Measurements from ENCODE around the gene APIP. TPM values are rescaled to one million over a fixed set of nuclear protein-coding genes. Genes with fewer than 3 reads are reported as not detected.

Gene APIP
- total and polyA plus RNA-seq, 2 experiments from 2014 or later: 22.5 to 25.2 TPM

DNA sequence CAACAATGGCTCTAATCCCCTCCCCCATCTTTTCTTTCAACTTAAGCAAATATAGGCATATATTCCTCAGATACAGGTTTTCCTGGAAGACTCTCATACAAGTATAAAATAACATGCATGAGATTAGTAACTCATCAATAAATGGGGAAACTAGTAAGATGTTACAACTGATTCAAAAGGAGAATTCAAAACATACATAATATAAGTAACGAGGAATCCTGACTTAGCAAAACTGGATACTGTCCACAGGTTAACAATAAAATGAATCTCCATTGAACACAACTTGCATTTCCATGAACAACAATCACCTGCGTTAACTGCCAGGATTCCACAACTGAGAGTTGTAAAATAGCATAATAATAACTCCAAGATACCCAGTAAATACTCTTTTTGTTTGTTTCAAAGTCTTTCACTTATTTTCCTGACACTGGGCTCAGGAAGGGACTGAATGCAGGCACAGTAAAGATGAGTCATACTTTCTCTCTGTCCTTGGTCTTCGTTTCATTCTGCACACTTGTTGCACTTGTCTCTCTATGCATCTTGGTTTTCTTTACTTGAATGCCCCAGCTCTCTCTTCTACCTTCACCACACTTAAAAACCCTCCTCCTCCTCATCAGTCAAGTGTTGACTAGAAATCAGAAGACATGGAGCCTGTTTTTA is 8.1 kb downstream of the APIP start:
- H3K9ac ChIP-seq: no peak overlapping the region
- no peak overlapping the region for H3K4me2 ChIP-seq (ENCODE audit: unreplicated experiment)
- no peaks in the 10 kb centered on the region for H3K36me3 ChIP-seq (ENCODE audit: low read depth)
- in situ Hi-C loops (cut with MboI): no loop called here
- H3K4me3 ChIP-seq: no peak overlapping the region
- no peak overlapping the region for H3K27ac ChIP-seq
- no peaks in the 10 kb centered on the region for H3K9me2 ChIP-seq (ENCODE audit: insufficient read depth)
- WGBS, 2 experiments (ENCODE audit: low coverage in 1 of 2, low lambda C conversion rate in 2 of 2, missing lambda C conversion rate in 2 of 2): 89% methylated on average over 3 of the region's 3 CpGs
- no peak for DNase-seq
- H2AFZ ChIP-seq: no peak overlapping the region
- H3F3A ChIP-seq (ENCODE audit: insufficient read depth): no peaks in the 10 kb centered on the region
- no peaks in the 10 kb centered on the region for H3K4me1 ChIP-seq (ENCODE audit: insufficient read depth)
- H3K9me3 ChIP-seq (ENCODE audit: low read depth): no peaks in the 10 kb centered on the region
- no peaks in the 10 kb centered on the region for H3K27me3 ChIP-seq (replicated peaks; ENCODE audit: insufficient read depth)
- no peaks in the 10 kb centered on the region for H4K20me1 ChIP-seq (ENCODE audit: insufficient read depth)
- TF ChIP-seq EZH2 (IDR thresholded peaks at IDR 0.05; ENCODE audit: insufficient read depth, poor library complexity, severe bottlenecking): no peak
- TF ChIP-seq EZH2phosphoT487 (IDR thresholded peaks at IDR 0.05; ENCODE audit: insufficient read depth, low read depth): no peak
- peaks cover 52% of the 10 kb centered on the region for H3K79me2 ChIP-seq (ENCODE audit: insufficient read depth)

DNA sequence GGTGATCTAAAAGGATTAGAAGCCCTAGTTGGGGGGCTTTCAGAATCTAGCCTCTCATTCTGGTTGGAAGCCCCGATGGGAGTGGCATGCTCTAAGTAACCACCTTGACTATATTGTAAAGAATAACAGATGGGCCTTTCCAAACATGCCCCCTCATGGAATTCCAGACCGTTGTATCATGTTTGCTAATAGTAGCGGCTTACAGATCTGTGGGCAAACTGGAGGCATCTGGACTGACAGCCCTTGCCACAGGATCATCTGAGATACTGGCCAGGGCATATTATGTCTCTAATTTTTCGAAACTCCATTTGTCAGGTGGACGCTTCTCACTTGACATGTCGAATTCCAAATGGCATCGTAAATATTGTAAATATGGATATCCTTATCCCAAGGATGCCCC is 10.5 kb downstream of the APIP start:
- Histone ChIP-seq H3K36me3 (ENCODE audit: low read depth) (no peaks in the 10 kb centered on the region), H2AFZ (no peak overlapping the region), H3K4me3 (no peak overlapping the region), H3F3A (ENCODE audit: insufficient read depth) (no peaks in the 10 kb centered on the region), H3K4me2 (ENCODE audit: unreplicated experiment) (no peak overlapping the region), H3K79me2 (ENCODE audit: insufficient read depth) (peaks cover 66% of the 10 kb centered on the region), H3K27me3 (replicated peaks; ENCODE audit: insufficient read depth) (no peaks in the 10 kb centered on the region), H4K20me1 (ENCODE audit: insufficient read depth) (no peaks in the 10 kb centered on the region), H3K4me1 (ENCODE audit: insufficient read depth) (no peaks in the 10 kb centered on the region), H3K27ac (no peak overlapping the region), H3K9me2 (ENCODE audit: insufficient read depth) (no peaks in the 10 kb centered on the region), H3K9me3 (ENCODE audit: low read depth) (no peaks in the 10 kb centered on the region), H3K9ac (no peak overlapping the region)
- WGBS, 2 experiments (ENCODE audit: low coverage in 1 of 2, low lambda C conversion rate in 2 of 2, missing lambda C conversion rate in 2 of 2): 89 to 90% methylated on average over 7 of the region's 7 CpGs
- DNase-seq: no peak
- in situ Hi-C loops (cut with MboI): no loop called here
- no peak for TF ChIP-seq EZH2phosphoT487 (IDR thresholded peaks at IDR 0.05; ENCODE audit: insufficient read depth, low read depth)

DNA sequence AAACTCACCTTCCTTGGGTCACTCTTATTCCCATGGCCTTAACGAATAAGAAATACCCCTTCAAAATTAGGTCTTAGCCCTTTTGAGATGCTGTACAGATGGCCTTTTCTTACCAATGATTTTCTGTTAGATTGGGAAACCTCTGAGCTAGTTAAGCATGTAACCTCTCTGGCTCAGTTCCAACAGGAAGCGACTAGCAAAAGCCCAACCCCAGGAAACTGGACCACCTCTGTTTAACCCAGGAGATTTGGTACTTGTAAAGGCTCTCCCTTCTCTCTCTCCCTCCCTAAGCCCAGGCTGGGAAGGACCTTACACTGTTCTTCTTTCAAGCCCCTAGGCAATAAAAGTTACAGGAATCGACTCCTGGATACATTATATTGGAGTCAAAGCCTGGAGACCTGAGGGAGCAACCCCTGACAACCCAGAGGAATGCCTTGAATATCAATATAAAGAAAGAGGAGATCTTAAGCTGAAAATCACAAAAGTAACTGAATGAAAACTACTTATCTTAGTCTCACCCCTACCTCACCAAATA is 11.7 kb downstream of the APIP start:
- Histone ChIP-seq H3K27ac (no peak overlapping the region), H3F3A (ENCODE audit: insufficient read depth) (no peaks in the 10 kb centered on the region), H3K9me2 (ENCODE audit: insufficient read depth) (no peaks in the 10 kb centered on the region), H4K20me1 (ENCODE audit: insufficient read depth) (no peaks in the 10 kb centered on the region), H3K9ac (no peak overlapping the region), H3K9me3 (ENCODE audit: low read depth) (no peaks in the 10 kb centered on the region), H3K36me3 (ENCODE audit: low read depth) (no peaks in the 10 kb centered on the region), H3K4me2 (ENCODE audit: unreplicated experiment) (no peak overlapping the region), H2AFZ (no peak overlapping the region), H3K4me1 (ENCODE audit: insufficient read depth) (no peaks in the 10 kb centered on the region), H3K4me3 (no peak overlapping the region), H3K79me2 (ENCODE audit: insufficient read depth) (peaks cover 68% of the 10 kb centered on the region), H3K27me3 (replicated peaks; ENCODE audit: insufficient read depth) (no peaks in the 10 kb centered on the region)
- TF ChIP-seq EZH2phosphoT487 (IDR thresholded peaks at IDR 0.05; ENCODE audit: insufficient read depth, low read depth): no peak
- TF ChIP-seq EZH2 (IDR thresholded peaks at IDR 0.05; ENCODE audit: insufficient read depth, poor library complexity, severe bottlenecking): no peak
- in situ Hi-C loops (cut with MboI): no loop called here
- WGBS, 2 experiments (ENCODE audit: low coverage in 1 of 2, low lambda C conversion rate in 2 of 2, missing lambda C conversion rate in 2 of 2): 97 to 100% methylated on average over 3 of the region's 3 CpGs
- DNase-seq: no peak

- Histone ChIP-seq H2AFZ (no peak overlapping the region), H3K9me3 (ENCODE audit: low read depth) (no peaks in the 10 kb centered on the region), H3K4me2 (ENCODE audit: unreplicated experiment) (no peak overlapping the region), H3K9ac (no peak overlapping the region), H3K4me3 (no peak overlapping the region), H3K9me2 (ENCODE audit: insufficient read depth) (no peaks in the 10 kb centered on the region), H3K27me3 (replicated peaks; ENCODE audit: insufficient read depth) (no peaks in the 10 kb centered on the region), H4K20me1 (ENCODE audit: insufficient read depth) (no peaks in the 10 kb centered on the region), H3F3A (ENCODE audit: insufficient read depth) (no peaks in the 10 kb centered on the region), H3K27ac (no peak overlapping the region), H3K79me2 (ENCODE audit: insufficient read depth) (peaks cover 47% of the 10 kb centered on the region; the same call in 1 of the 2 replicates), H3K36me3 (ENCODE audit: low read depth) (no peaks in the 10 kb centered on the region), H3K4me1 (ENCODE audit: insufficient read depth) (no peaks in the 10 kb centered on the region)
- no peak for DNase-seq
- WGBS, 2 experiments (ENCODE audit: low coverage in 1 of 2, low lambda C conversion rate in 2 of 2, missing lambda C conversion rate in 2 of 2): 93 to 94% methylated on average over 5 of the region's 5 CpGs
- in situ Hi-C loops (cut with MboI): no loop called here
- TF ChIP-seq EZH2 (IDR thresholded peaks at IDR 0.05; ENCODE audit: insufficient read depth, poor library complexity, severe bottlenecking): no peak
- no peak for TF ChIP-seq EZH2phosphoT487 (IDR thresholded peaks at IDR 0.05; ENCODE audit: insufficient read depth, low read depth)
Observed at GRCh38 chr11:34899633-34900016, 16.6 kb downstream of the APIP start.

Data from GM23248 (cell line).